Osteoblast (primary cell): ENCODE measurements around the gene PSMB7. TPM values are rescaled to one million over a fixed set of nuclear protein-coding genes. Genes with fewer than 3 reads are reported as not detected.

Experiments
- DNase-seq: peaks from one replicate; pipeline ENCODE4 v3.0.0; 2011; ENCODE audit warnings: low spot score, mixed read lengths; ENCODE audit not compliant: insufficient read length; ENCODE audit errors: missing footprints
- H2AFZ ChIP-seq: 2 replicates; pipeline ENCODE4 v1.6.0; 2011; ENCODE audit warnings: mild to moderate bottlenecking, low read length
- H3K27ac ChIP-seq: 2 replicates; pipeline ENCODE4 v1.5.1; 2011; ENCODE audit warnings: mild to moderate bottlenecking, low read depth, low read length, moderate library complexity
- H3K27me3 ChIP-seq: 2 replicates; pipeline ENCODE4 v1.6.0; 2012; ENCODE audit warnings: mild to moderate bottlenecking, control low read depth, inconsistent platforms, low read length, moderate library complexity; ENCODE audit not compliant: insufficient read depth
- H3K36me3 ChIP-seq: 2 replicates; pipeline ENCODE4 v1.5.1; 2011; ENCODE audit warnings: mild to moderate bottlenecking, low read length, control low read depth, moderate library complexity; ENCODE audit not compliant: insufficient read depth
- H3K4me1 ChIP-seq: 2 replicates; pipeline ENCODE4 v1.5.1; 2011; ENCODE audit warnings: mild to moderate bottlenecking, low read length, control low read depth, moderate library complexity; ENCODE audit not compliant: insufficient read depth
- H3K4me2 ChIP-seq: 2 replicates; pipeline ENCODE4 v1.6.0; 2011; ENCODE audit warnings: mild to moderate bottlenecking, low read length; ENCODE audit not compliant: insufficient read depth
- H3K4me3 ChIP-seq: fragments of 200-600 bp; sonication (generic); 3 replicates; pipeline ENCODE4 v1.5.1; 2012; ENCODE audit warnings: mild to moderate bottlenecking, low read length, inconsistent platforms; ENCODE audit not compliant: insufficient read depth
- H3K79me2 ChIP-seq: 2 replicates; pipeline ENCODE4 v1.6.0; 2012; ENCODE audit warnings: mild to moderate bottlenecking, low read length, control low read depth, inconsistent platforms; ENCODE audit not compliant: insufficient read depth
- H3K9me3 ChIP-seq: 2 replicates; pipeline ENCODE4 v1.5.1; 2011; ENCODE audit warnings: low read depth, low read length, control low read depth
- H4K20me1 ChIP-seq: 2 replicates; pipeline ENCODE4 v1.6.0; 2012; ENCODE audit warnings: mild to moderate bottlenecking, low read length, control low read depth; ENCODE audit not compliant: insufficient read depth
- CTCF ChIP-seq: IDR thresholded peaks from 2 replicates; pipeline ENCODE4 v1.5.1; 2011; ENCODE audit warnings: mild to moderate bottlenecking, low read depth, low read length, moderate library complexity; ENCODE audit errors: extremely low read depth
- total RNA-seq: library from RNA; depleted of rRNA; stranded (reverse); fragments of >200 nt; gene quantifications from 2 replicates; pipeline ENCODE4 v1.2.3, GENCODE V29; 2012

The PSMB7 gene
- total RNA-seq, 1 donor = 136 TPM

GRCh38 chr9:124454791-124455443, 39.7 kb upstream of the PSMB7 start:
- Histone ChIP-seq H3K79me2 (no peaks in the 10 kb centered on the region), H3K36me3 (no peaks in the 10 kb centered on the region), H3K4me2 (no peak overlapping the region), H3K4me1 (no peaks in the 10 kb centered on the region), H2AFZ (no peak overlapping the region), H3K9me3 (no peaks in the 10 kb centered on the region), H3K27ac (no peak overlapping the region), H3K4me3 (no peak overlapping the region), H4K20me1 (no peaks in the 10 kb centered on the region), H3K27me3 (peaks cover 24% of the 10 kb centered on the region)
- DNase-seq = peak; percentile 65
- TF ChIP-seq CTCF = no peak

GRCh38 chr9:124454296-124454695, 39.1 kb upstream of the PSMB7 start:
- Histone ChIP-seq H3K9me3 (no peaks in the 10 kb centered on the region), H3K79me2 (no peaks in the 10 kb centered on the region), H3K27ac (no peak overlapping the region), H3K4me2 (no peak overlapping the region), H3K27me3 (peaks cover 24% of the 10 kb centered on the region), H2AFZ (no peak overlapping the region), H4K20me1 (no peaks in the 10 kb centered on the region), H3K4me1 (no peaks in the 10 kb centered on the region), H3K36me3 (no peaks in the 10 kb centered on the region), H3K4me3 (no peak overlapping the region)
- no peak for DNase-seq
- TF ChIP-seq CTCF = no peak

GRCh38 chr9:124453586-124454191, 38.4 kb upstream of the PSMB7 start:
- DNase-seq = peak; percentile 77
- TF ChIP-seq CTCF = no peak
- H3K4me3 ChIP-seq = no peak overlapping the region
- H3K27ac ChIP-seq = no peak overlapping the region
- H3K79me2 ChIP-seq = no peaks in the 10 kb centered on the region
- H2AFZ ChIP-seq = no peak overlapping the region
- no peaks in the 10 kb centered on the region for H3K36me3 ChIP-seq
- H3K4me1 ChIP-seq = no peaks in the 10 kb centered on the region
- no peaks in the 10 kb centered on the region for H4K20me1 ChIP-seq
- no peaks in the 10 kb centered on the region for H3K9me3 ChIP-seq
- peaks cover 24% of the 10 kb centered on the region for H3K27me3 ChIP-seq
- H3K4me2 ChIP-seq = no peak overlapping the region

GRCh38 chr9:124452841-124453585, 37.8 kb upstream of the PSMB7 start:
- Histone ChIP-seq H3K27ac (no peak overlapping the region), H3K36me3 (no peaks in the 10 kb centered on the region), H3K4me1 (no peaks in the 10 kb centered on the region), H3K4me3 (no peak overlapping the region), H3K79me2 (no peaks in the 10 kb centered on the region), H3K27me3 (peaks cover 24% of the 10 kb centered on the region), H3K9me3 (no peaks in the 10 kb centered on the region), H2AFZ (no peak overlapping the region), H3K4me2 (no peak overlapping the region), H4K20me1 (no peaks in the 10 kb centered on the region)
- peak; percentile 79 for DNase-seq
- no peak for TF ChIP-seq CTCF
